NCI-H69 (cell line): ENCODE results near the gene KRIT1.
A peak's percentile ranks its signal among the peaks of the same experiment; 100 is the strongest.

Source experiments
- DNase-seq: peaks from one replicate; lab custom pipeline; 2025; lab: John Stamatoyannopoulos, UW

Gene KRIT1

DNA sequence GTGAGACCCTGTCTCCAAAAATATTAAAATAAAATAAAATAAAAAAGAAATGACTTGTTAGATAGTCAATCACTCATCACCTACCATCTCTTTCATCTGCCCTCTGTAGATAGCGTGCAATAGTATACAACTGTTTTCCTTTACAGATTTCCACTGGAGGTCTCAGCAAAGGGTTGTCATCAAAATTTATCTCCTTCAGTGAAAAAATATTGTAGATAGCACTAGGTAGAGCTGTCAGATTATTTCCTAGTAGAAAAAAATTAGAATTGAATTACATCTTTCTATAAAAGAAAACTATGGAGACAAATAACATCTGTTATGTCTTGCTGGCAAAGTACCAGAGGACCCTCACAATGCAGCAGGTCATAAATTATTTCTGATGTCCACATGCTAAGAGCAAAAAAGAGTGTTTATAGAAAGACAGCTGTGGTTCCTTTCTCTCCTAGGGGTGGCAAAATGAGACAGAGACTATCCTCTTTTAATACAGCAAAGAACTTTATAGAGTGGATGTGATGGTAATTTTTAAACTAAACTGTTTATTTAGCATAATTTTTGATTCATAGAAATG lies 95.2 kb downstream of the KRIT1 start:
- DNase-seq, result peak; percentile 81

DNA sequence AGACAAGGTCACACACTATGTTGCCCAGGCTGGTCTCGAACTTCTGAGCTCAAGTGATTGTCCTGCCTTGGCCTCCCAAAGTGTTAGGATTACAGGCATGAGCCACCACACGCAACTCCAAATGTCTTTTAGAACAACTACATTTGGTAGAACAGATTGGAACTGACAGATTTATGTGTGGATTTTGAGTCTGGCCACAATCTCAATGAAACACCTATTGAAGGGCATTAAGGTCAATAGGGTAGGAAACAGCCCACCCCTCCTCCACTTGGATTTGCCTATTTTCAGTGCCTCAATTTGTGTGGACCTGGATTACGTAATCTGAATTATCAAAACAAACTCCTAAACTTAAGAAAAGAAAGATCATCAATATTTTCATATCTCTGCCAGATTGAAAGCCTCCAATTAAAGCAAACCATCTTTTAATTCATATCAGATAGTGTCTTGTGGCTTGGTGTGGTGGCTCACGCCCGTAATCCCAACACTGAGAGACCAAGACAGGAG lies 95.9 kb downstream of the KRIT1 start:
- no peak for DNase-seq
